Measurements from ENCODE around the gene MYO6. TPM values are rescaled to one million over a fixed set of nuclear protein-coding genes. Genes with fewer than 3 reads are reported as not detected.
"Not testable (repeated sequence)": the region's sequence is repeated elsewhere in the genome, so short reads cannot be mapped to it uniquely, and the experiment has no call there.

MYO6 gene
- total RNA-seq, 3 donors from 2014 or later (not counting 1 experiment from before 2014, with no cell fraction given): 3.7 to 9.2 (median 6.6) TPM

DNA sequence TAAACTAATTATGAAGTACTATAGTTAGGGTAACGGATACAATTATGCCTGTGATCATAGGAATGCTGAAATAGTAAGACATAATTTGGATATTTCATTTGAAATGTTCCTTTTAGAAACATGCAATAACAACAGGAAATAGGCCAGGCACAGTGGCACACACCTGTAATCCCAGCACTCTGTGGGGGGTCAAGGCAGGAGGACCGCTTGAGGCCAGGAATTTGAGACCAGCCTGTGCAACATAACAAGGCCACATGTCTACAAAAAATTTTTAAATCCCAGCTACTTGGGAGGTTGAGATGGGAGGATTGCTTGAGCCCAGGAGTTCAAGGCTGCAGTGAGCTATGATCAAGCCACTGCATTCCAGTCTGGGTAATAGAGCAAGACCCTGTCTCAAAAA, 25.7 kb upstream of the MYO6 start:
- WGBS (ENCODE audit: insufficient coverage): 80% methylated on average over 1 of the region's 2 CpGs
- Histone ChIP-seq H3K36me3 (ENCODE audit: control insufficient read depth, insufficient read depth, low read length) (no peaks in the 10 kb centered on the region), H3K4me3 (ENCODE audit: low read length) (no peak overlapping the region), H3K4me1 (ENCODE audit: control insufficient read depth, insufficient read depth, low read length) (no peaks in the 10 kb centered on the region), H3K9me3 (ENCODE audit: control insufficient read depth, insufficient read depth, low read length) (no peaks in the 10 kb centered on the region), H3K27ac (ENCODE audit: low read length) (no peak overlapping the region), H3K27me3 (ENCODE audit: control insufficient read depth, insufficient read depth, low read length) (no peaks in the 10 kb centered on the region)
- no peak for ATAC-seq
- DNase-seq: no peak
- no peaks in the 10 kb centered on the region for H3K4me1 Mint-ChIP-seq
- no peaks in the 10 kb centered on the region for H3K36me3 Mint-ChIP-seq
- no peak overlapping the region for H3K27ac Mint-ChIP-seq
- TF ChIP-seq, protein P1, sequence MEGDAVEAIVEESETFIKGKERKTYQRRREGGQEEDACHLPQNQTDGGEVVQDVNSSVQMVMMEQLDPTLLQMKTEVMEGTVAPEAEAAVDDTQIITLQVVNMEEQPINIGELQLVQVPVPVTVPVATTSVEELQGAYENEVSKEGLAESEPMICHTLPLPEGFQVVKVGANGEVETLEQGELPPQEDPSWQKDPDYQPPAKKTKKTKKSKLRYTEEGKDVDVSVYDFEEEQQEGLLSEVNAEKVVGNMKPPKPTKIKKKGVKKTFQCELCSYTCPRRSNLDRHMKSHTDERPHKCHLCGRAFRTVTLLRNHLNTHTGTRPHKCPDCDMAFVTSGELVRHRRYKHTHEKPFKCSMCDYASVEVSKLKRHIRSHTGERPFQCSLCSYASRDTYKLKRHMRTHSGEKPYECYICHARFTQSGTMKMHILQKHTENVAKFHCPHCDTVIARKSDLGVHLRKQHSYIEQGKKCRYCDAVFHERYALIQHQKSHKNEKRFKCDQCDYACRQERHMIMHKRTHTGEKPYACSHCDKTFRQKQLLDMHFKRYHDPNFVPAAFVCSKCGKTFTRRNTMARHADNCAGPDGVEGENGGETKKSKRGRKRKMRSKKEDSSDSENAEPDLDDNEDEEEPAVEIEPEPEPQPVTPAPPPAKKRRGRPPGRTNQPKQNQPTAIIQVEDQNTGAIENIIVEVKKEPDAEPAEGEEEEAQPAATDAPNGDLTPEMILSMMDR (IDR thresholded peaks at IDR 0.05): no peak
- H3K4me3 Mint-ChIP-seq: no peak overlapping the region
- H3K27me3 Mint-ChIP-seq (ENCODE audit: low read depth in 2 of 2): no peaks in the 10 kb centered on the region
- intact Hi-C loops (cut with micrococcal nuclease): no loop called here
- no peaks in the 10 kb centered on the region for H3K9me3 Mint-ChIP-seq

DNA sequence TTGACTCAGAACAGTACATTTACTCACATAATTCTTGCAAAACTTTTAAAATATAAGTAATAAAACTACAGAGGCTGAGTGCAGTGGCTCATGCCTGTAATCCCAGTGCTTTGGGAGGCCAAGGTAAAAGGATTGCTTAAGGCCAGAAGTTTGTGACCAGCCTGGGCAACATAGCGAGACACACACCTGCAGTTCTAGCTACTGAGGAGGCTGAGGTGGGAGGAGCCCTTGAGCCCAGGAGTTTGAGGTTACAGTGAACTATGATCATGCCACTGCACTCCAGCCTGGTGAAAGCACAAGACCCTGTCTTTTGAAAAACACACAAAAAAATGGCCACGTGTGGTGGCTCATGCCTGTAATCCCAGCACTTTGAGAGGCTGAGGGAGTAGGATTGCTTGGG, 21.8 kb upstream of the MYO6 start:
- no peak overlapping the region for H3K27ac Mint-ChIP-seq
- no peaks in the 10 kb centered on the region for H3K36me3 ChIP-seq (ENCODE audit: control insufficient read depth, insufficient read depth, low read length)
- 93% methylated on average over 2 of the region's 2 CpGs for WGBS (ENCODE audit: insufficient coverage)
- no peaks in the 10 kb centered on the region for H3K9me3 ChIP-seq (ENCODE audit: control insufficient read depth, insufficient read depth, low read length)
- no peaks in the 10 kb centered on the region for H3K27me3 Mint-ChIP-seq (ENCODE audit: low read depth in 2 of 2)
- intact Hi-C loops (cut with micrococcal nuclease): no loop called here
- H3K4me1 Mint-ChIP-seq: no peaks in the 10 kb centered on the region
- H3K4me3 ChIP-seq (ENCODE audit: low read length): no peak overlapping the region
- ATAC-seq (no peak), DNase-seq (no peak)
- H3K9me3 Mint-ChIP-seq: no peaks in the 10 kb centered on the region
- no peak overlapping the region for H3K27ac ChIP-seq (ENCODE audit: low read length)
- H3K36me3 Mint-ChIP-seq: no peaks in the 10 kb centered on the region
- TF ChIP-seq, protein P1 (IDR thresholded peaks at IDR 0.05): no peak
- H3K4me1 ChIP-seq (ENCODE audit: control insufficient read depth, insufficient read depth, low read length): no peaks in the 10 kb centered on the region
- H3K4me3 Mint-ChIP-seq: no peak overlapping the region
- no peaks in the 10 kb centered on the region for H3K27me3 ChIP-seq (ENCODE audit: control insufficient read depth, insufficient read depth, low read length)

DNA sequence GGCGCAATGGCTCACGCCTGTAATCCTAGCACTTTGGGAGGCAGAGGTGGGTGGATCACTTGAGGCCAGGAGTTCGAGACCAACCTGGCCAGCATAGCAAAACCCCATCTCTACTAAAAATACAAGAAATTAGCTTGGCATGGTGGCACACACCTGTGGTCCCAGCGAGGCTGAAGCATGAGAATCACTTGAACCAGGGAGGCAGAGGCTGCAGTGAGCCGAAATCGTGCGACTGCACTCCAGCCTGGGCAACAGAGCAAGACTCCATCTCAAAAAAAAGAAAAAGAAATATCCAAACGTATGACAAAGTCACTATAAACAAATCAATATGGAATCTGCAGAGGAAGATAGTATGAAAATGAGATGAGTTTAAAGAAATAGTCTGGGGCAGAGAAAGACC, 18.0 kb upstream of the MYO6 start:
- intact Hi-C loops (cut with micrococcal nuclease); H3K36me3 ChIP-seq (ENCODE audit: control insufficient read depth, insufficient read depth, low read length); DNase-seq; H3K27ac ChIP-seq (ENCODE audit: low read length); H3K27me3 ChIP-seq (ENCODE audit: control insufficient read depth, insufficient read depth, low read length); H3K4me1 ChIP-seq (ENCODE audit: control insufficient read depth, insufficient read depth, low read length); H3K36me3 Mint-ChIP-seq; H3K9me3 ChIP-seq (ENCODE audit: control insufficient read depth, insufficient read depth, low read length); H3K9me3 Mint-ChIP-seq; H3K4me1 Mint-ChIP-seq; H3K27me3 Mint-ChIP-seq (ENCODE audit: low read depth in 2 of 2); ATAC-seq; H3K27ac Mint-ChIP-seq; H3K4me3 ChIP-seq (ENCODE audit: low read length); H3K4me3 Mint-ChIP-seq: not testable (repeated sequence)
- 88% methylated on average over 7 of the region's 8 CpGs for WGBS (ENCODE audit: insufficient coverage)

DNA sequence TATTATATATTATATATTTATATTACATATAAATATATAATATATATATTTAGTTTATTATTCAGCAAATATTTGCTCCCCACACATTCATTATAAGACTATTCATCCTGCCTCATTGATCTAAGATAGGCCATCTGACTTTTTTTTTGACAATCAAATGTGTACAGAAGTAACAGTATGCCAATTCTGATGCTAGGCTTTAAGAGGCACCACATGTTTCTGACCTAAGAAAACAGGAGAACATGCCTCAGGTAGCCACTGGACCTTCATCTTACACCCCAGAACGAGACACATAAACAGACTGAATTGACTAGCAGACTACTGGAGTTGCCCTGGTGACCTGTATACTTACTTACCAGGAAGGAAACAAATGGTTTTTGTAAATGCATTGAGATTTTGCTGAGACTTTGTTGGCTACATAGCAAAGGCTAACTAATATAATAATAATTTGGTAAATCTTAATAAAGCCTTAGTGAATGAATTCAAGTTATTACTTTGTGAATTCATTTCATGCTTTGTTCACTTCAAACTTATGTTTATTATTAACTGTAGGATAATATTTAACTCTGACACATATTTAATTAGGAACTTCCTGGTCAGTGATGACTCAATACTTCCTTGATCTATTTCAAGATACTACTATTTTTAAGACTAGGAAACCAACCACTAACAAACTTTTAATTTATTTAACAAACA, 13.4 kb upstream of the MYO6 start:
- Histone ChIP-seq H3K36me3 (ENCODE audit: control insufficient read depth, insufficient read depth, low read length) (no peaks in the 10 kb centered on the region), H3K4me3 (ENCODE audit: low read length) (no peak overlapping the region), H3K27ac (ENCODE audit: low read length) (no peak overlapping the region), H3K4me1 (ENCODE audit: control insufficient read depth, insufficient read depth, low read length) (no peaks in the 10 kb centered on the region), H3K9me3 (ENCODE audit: control insufficient read depth, insufficient read depth, low read length) (no peaks in the 10 kb centered on the region), H3K27me3 (ENCODE audit: control insufficient read depth, insufficient read depth, low read length) (no peaks in the 10 kb centered on the region)
- TF ChIP-seq, protein P1 (IDR thresholded peaks at IDR 0.05): no peak
- 63% methylated on average over 1 of the region's 1 CpG for WGBS (ENCODE audit: insufficient coverage)
- H3K27me3 Mint-ChIP-seq (ENCODE audit: low read depth in 2 of 2): peaks cover 0 to 3% of the 10 kb centered on the region in 2 donors
- H3K36me3 Mint-ChIP-seq: no peaks in the 10 kb centered on the region
- H3K4me3 Mint-ChIP-seq: no peak overlapping the region
- intact Hi-C loops (cut with micrococcal nuclease): no loop called here
- H3K9me3 Mint-ChIP-seq: no peaks in the 10 kb centered on the region
- no peak overlapping the region for H3K27ac Mint-ChIP-seq
- H3K4me1 Mint-ChIP-seq: no peaks in the 10 kb centered on the region
- DNase-seq (no peak), ATAC-seq (no peak)

All from natural killer cell (primary cell).